Mucosa of gallbladder (tissue), 1 donor: ENCODE results near the gene CDH4. TPM values are rescaled to one million over a fixed set of nuclear protein-coding genes. Genes with fewer than 3 reads are reported as not detected.

Experiments used
- DNase-seq: peaks from one replicate; pipeline ENCODE4 v3.0.0-alpha.2; 2020; ENCODE audit warnings: low spot score
- total RNA-seq: library from RNA; stranded (reverse); gene quantifications from one replicate; pipeline ENCODE4 v1.2.1, GENCODE V29; 2021
- donor health status: DM: no; HTN: no; CAD: no.

CDH4 gene
- total RNA-seq, 1 donor from 2014 or later = 3.5 TPM

GRCh38 chr20:61802721-61803311 is 550.8 kb downstream of the CDH4 start:
- no peak for DNase-seq

GRCh38 chr20:61803416-61803914 is 551.4 kb downstream of the CDH4 start:
- DNase-seq = no peak

GRCh38 chr20:61803915-61804751 is 552.1 kb downstream of the CDH4 start:
- DNase-seq = no peak

GRCh38 chr20:61804752-61805295 is 552.8 kb downstream of the CDH4 start:
- no peak for DNase-seq

- no peak for DNase-seq
Observed at GRCh38 chr20:61805365-61805764, 553.3 kb downstream of the CDH4 start.

- DNase-seq = no peak
Observed at GRCh38 chr20:61805781-61806180, 553.7 kb downstream of the CDH4 start.

- DNase-seq = no peak
Observed at GRCh38 chr20:61806314-61806713, 554.3 kb downstream of the CDH4 start.

GRCh38 chr20:61806995-61807394 is 554.9 kb downstream of the CDH4 start:
- DNase-seq = no peak

GRCh38 chr20:61807471-61808160 is 555.6 kb downstream of the CDH4 start:
- DNase-seq = no peak

GRCh38 chr20:61808447-61808846 is 556.4 kb downstream of the CDH4 start:
- DNase-seq = no peak

- no peak for DNase-seq
Observed at GRCh38 chr20:61809006-61809770, 557.1 kb downstream of the CDH4 start.

GRCh38 chr20:61810066-61810737 is 558.1 kb downstream of the CDH4 start:
- DNase-seq = no peak

GRCh38 chr20:61810738-61811135 is 558.7 kb downstream of the CDH4 start:
- DNase-seq = no peak

- DNase-seq = no peak
Observed at GRCh38 chr20:61811166-61811565, 559.1 kb downstream of the CDH4 start.

- DNase-seq = no peak
Observed at GRCh38 chr20:61812121-61812844, 560.2 kb downstream of the CDH4 start.

GRCh38 chr20:61812845-61813485 is 560.9 kb downstream of the CDH4 start:
- no peak for DNase-seq

GRCh38 chr20:61813791-61814190 is 561.7 kb downstream of the CDH4 start:
- DNase-seq = no peak

GRCh38 chr20:61814244-61814643 is 562.2 kb downstream of the CDH4 start:
- no peak for DNase-seq

- no peak for DNase-seq
Observed at GRCh38 chr20:61814726-61815125, 562.7 kb downstream of the CDH4 start.

GRCh38 chr20:61815176-61815575 is 563.1 kb downstream of the CDH4 start:
- DNase-seq = no peak
